Measurements from ENCODE around the gene GLIS2.

The GLIS2 gene

DNA sequence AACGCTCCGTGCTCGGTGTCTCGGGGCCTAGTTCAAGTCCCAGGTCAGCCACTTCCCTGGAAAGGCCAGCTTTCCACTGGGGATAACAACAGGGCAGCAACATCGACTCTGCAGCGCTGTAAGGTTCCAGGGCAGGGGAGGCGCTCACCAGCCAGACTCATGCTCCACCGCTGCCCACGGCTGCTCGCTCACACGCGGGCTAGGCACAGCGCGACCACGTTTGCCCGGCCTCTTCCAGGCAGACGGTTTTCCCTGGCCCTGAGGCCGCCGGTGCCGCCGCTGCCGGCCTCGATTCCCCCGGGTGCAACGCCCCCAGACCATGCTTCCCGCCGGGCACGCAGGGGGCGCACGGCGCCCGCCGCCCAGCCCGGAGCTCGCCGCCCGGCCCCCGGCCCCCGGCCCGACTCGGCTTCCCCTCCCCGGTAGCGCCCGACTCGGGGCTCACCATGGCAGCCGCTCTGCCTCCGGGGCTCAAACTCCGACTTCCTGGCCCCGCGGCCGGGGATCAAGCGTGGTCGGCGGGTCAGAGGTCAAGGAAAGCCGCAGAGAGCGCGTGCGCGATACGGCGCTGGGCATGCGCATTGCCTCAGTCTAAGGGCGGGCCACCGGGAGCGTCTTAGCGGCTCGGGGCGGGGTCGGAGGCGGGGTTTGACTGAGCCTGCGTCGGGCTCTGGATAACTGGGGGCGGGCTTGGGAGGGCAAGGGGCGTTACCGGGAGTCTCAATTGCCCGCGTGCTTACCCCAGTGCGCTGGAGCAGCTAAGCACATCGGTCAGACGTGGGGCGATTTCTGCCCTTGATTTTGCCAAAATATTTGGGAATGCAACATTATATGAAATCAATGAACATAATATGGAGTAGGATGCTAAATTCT, 35.2 kb downstream of the GLIS2 start, which contains the start of gene PAM16:
Gene PAM16 (minus strand): TSS at position 535 of the 873 bp plus-strand sequence. CDS start 87 bp downstream, at position 448.
- peak; percentile 79 to 82 for DNase-seq (ENCODE audit: low read depth in 2 of 2)

DNA sequence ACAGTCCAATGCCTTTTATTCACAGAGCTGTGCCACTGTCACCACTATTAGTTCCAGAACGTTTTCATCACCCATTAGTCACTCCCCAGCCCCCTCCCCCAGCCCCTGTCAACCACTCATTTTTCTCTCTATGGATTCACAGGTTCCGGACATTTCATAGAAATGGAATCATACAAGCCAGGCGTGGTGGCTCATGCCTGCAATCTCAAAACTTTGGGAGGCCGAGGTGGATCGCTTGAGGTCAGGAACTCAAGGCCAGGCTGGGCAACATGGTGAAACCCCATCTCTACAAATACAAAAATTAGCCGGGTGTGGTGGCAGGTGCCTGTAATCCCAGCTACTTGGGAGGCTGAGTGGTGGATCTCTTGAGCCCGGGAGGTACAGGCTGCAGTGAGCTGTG, 36.0 kb downstream of the GLIS2 start:
- peak in 1 of 2 experiments; percentile 7 for DNase-seq (ENCODE audit: low read depth in 2 of 2)

DNA sequence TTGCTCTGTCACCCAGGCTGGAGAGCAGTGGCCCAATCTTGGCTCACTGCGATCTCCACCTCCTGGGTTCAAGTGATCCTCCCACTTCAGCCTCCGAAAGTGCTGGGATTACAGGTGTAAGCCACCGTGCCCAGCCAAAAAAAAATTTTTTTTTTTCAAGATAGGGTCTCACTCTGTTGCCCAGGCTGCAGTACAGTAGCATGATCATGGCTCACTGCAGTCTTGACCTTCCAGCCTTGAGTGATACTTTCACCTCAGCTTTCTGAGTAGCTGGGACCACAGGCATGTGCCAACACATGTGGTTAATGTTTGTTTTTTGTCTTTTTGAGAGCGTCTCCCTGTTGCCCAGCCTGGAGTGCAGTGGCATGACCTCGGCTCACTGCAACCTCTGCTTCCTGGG, 37.0 kb downstream of the GLIS2 start:
- no peak for DNase-seq (ENCODE audit: low read depth in 2 of 2)

DNA sequence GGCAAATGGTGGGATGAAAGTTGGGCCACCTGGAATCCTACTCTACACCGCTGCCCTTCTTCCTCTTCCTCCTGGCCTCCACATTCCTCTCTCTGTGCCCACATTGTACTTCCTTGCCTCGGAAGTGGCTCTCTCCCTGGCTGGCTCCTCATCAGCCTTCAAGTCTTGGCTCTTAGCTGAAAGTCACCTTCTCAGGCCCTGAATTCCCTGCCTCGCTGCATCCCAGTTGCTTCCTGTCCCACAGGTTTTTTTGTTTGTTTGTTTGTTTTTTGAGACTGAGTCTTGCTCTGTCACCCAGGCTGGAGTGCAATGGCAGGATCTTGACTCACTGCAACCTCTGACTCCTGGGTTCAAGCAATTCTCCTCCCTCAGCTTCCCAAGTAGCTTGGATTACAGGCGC, 37.8 kb downstream of the GLIS2 start:
- DNase-seq (ENCODE audit: low read depth in 2 of 2): no peak

DNA sequence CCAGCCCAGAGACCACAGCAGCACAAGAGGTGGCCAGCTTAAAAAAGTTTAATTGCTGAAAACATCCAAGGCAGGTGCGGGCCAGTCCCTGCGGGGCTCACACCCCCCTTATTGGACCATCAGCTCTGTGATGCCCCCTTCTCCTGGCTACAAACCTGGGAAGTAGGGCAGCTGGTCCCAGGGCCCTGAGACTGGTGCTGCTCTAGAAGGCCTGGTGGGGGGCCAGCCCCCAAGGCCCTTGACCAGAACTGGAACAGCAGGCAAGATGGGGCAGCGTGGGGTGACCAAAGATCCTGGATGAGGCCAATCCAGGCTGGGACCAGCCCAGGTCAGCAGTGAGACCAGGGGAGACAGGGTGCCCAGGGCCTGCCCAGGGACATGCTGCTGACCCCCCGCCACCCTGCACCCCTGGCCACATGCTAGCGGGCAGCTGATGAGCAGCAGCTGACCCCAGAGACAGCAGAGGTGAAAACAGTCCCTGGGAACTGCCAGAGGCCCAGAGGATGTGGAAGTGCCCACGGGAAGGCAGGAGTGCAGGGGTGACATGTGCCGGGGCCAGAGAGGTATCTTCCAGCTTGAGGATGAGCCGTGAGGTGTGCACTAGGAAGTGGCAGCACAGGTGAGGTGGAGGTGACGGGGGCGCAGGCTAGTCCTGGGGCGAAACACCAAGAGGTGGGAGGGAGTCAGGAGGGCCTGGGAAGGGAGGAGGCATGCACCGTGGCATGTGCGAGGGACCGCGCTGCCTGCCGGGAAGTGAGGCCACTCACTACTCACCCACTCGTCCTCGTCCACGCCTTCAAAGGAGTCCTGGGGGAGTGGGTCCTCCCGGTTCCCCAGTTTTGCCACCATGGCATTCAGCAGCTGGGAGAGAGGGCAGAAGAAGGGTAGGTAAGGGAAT, 38.9 kb downstream of the GLIS2 start:
- DNase-seq (ENCODE audit: low read depth in 2 of 2): no peak

DNA sequence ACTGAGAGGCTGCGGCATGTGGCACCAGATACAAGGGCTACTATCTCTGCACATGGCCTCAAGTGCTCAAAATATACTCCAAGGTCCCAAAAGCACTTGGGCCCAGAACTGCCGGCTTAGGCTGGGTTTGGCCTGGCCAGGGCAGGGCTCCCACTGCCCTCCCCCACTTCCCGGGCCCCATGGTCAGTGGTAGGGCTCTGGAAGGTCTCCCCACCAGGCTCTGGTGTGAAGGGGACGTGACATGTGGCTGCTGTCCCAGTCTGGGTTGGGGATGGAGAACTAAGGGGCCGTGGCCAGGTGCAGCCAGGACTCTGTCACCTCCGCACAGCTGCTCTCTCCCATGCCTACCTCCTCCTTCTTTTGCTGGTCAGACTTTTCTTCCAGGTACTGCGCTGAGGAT, 41.0 kb downstream of the GLIS2 start:
- DNase-seq (ENCODE audit: low read depth in 2 of 2): no peak

DNA sequence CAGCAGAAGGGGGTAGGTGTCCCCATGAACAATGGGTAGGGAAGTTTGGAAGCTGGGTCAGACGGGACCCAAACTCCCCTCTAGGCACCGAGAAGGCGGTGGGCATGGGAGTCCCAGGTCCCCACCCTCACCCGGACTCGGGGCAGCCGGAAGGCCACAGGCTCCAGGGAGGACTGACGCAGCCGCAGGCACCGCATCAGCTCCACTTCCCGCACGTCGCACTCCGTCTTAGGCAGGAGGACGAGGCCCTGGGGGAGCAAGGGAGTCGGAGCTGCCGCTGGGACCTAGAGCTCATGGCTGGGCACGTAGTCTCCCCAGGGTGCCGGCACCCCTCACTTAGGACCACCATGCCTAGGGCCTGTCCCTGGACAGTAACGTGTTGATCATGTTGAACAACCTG, 42.4 kb downstream of the GLIS2 start:
- DNase-seq (ENCODE audit: low read depth in 2 of 2): no peak

DNA sequence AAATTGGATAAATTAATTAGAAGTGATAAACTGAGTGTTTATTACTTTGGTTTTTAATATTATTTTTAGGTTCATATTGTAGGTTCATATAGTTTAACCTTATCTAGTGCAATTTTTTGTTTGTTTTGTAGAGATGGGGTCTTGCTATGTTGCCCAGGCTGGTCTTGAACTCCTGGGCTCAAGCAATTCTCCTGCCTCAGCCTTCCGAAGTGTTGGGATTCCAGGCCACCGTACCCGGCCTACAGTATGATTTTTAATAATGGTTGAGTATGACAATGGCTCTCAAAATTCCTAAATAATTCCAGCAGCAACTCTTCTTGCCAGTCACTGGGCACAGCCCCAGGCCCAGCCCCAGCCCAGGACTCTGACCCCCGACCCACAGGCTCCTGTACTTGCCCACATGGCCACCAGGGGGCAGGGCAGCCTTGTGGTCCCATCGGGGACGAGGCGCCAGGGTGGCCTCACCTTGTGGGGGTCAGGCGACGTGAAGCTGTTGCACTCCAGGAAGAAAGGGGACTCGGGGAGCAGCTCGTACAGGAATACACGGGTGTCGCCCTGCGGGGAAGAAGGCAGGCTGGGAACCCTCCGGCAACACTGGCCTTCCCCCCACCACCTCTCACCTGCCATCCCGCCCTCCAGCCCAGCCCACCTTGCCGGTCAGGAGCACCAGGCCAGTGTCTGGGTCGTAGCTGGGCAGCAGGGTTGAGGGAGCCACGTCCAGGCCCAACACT, 43.1 kb downstream of the GLIS2 start:
- DNase-seq (ENCODE audit: low read depth in 2 of 2): no peak

DNA sequence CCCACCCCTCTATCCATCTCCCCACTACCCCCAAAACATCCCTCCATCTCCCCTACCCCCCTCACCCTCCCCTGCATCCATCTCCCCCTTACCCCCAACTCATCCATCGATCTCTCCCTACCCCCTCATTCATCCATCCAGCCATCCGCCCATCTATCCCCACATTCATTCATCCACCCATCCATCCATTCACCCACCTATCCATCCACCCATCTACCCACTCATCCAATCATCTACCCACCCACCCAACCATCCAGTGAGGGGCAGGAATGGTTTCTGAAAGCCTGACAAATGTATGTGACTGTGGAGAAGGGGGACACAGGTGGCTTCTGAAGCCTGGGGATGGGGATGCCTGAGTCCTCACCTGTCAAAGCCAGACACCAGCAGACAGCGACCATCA, 44.0 kb downstream of the GLIS2 start:
- no peak for DNase-seq (ENCODE audit: low read depth in 2 of 2)

DNA sequence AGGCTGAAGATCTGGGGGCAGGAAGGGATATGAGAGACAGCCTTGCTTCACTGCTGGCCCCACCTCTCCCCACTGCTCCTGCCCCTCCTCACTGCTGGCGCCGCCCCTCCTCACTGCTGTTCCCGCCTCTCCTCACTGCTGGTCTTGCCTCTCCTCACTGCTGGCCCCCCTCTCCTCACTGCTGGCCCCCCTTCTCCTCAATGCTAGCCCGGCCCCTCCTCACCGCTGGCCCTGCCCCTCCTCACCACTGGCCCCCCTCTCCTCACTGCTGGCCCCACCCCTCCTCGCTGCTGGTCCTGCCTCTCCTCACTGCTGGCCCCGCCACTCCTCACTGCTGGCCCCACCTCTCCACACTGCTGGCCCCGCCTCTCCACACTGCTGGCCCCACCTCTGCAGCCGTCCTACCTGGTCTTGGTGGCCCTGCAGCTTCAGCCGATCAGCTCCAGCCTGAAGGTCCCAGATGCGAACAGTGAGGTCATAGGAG, 44.7 kb downstream of the GLIS2 start:
- no peak for DNase-seq (ENCODE audit: low read depth in 2 of 2)

DNA sequence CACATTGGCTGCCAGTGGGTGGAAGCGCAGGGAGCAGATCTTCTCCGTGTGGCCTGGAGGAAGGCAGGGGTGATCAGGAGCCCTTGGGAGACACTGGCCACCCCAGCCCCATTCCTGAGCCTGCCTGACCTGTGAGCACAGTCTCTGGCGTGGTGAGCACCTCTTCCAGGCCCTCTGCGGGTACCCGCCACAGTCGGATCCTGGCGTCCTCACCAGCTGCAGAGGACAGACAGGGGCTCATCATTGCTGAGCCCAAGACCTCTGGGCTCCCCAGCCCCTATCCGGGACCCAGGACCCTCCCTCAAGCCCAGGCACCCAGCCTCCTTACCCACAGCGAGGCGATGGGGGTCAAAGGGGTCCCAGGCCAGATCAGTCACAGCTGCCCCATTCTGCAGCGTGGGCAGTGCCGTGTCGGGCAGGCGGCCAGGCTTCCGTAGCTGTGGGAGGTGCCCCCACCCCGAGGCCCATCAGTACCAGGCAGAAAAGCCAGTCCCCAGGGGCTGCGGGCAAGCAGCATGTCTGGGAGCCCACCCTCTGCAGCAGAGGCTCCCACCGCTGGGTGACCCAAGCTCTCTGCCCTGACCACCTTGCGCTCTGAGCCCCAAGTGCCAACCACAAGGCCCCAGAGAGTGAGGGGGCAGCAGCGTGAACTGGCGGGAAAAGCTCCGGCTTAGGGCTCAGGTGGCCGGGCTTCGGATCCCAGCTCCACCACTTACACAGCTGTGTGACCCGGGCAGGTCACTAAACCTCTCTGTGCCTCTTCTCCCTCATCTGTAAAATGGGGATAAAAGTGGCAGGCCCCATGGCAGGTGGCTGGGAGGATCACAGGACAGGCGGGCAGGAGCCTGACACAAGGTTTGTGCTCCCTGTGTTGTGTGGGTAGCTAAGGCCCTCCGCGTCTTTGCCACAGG, 45.4 kb downstream of the GLIS2 start:
- no peak for DNase-seq (ENCODE audit: low read depth in 2 of 2)

DNA sequence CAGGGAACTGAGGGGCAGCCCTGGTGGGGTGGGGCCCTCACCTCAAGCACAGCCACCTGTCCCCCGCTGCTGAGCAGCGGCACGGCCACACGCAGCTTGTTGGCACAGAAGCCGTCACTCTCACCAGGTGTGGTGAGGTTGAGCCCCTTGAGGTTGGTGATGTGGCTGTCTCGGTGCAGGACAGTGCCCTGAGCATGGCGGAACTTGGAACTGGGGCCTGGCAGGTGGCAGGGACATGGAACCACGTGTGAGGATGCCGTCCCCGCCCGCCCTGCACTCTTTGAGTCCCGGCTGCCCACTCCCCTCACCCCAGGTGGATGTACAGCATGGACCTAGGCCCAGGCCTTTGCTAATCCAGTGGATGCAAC, 46.1 kb downstream of the GLIS2 start:
- DNase-seq (ENCODE audit: low read depth in 2 of 2): no peak

DNA sequence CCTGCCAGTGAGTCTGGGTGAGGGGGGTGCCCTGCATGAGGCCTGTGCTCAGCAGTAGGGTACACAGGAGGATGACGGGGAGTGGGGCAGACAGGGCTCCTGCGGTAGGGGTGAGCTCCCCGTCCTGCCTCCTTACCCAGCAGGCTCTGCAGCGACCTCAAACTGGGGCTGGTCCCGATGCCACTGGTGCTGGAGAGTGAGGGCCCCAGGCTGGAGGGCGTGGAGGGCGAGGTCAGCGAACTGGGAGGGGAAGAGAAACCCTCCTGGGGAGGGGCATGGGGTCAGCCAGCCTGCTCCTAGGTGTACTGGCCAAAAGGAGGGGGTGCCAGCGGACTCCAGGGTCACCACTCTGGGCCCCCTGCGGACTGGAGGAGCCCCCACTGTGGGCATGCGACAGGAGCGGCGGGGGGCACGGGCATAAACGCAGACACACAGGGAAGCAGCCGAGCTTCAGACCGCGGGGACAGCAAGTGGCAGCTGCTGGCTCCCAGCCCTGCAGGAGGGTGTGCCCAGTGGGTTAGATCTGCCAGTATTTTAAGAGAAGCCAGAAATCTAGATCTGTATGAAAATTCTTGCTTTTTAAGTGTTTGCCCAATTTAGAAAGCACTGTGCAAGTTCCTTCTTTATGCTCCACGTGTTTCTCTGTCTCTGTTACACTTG, 46.7 kb downstream of the GLIS2 start:
- DNase-seq (ENCODE audit: low read depth in 2 of 2): no peak

DNA sequence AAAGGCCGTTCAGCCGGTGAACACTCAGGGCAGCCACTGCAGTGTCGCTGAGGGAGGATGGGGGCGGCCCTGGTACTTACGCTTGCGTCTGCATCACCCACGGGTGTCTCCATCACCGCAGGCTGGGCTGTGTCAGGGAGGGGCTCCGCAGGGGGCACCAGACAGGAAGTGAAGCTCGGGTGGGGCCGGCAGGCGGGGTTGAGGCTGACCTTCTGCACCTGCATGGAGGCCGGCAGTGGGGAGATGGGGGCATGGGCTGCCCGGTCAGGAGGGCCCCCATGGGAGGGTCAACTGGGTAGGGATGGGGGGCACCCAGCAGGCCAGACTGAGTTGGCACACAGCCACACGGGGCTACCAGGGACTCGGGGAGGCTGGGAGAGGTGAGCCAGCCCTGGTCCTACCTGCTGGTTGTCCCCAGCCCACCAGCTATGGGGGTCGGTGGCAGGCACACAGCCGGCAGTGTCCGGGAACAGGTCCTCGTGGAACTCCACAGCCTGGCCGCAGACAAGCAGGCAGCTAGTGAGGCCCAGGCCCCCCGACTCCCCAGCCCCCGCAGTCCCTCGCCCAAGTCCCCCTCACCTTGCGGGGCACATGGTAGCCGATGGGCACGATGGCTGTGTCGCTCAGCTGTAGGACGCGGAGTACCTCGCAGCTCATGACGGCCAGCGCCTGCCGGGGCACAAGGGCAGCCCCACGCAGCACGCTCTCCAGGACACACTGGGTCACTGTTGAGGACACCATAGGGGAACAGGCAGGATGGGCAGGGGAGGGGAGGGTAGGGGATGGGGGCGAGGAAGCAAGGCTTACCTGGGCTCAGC, 48.5 kb downstream of the GLIS2 start:
- DNase-seq (ENCODE audit: low read depth in 2 of 2): no peak

DNA sequence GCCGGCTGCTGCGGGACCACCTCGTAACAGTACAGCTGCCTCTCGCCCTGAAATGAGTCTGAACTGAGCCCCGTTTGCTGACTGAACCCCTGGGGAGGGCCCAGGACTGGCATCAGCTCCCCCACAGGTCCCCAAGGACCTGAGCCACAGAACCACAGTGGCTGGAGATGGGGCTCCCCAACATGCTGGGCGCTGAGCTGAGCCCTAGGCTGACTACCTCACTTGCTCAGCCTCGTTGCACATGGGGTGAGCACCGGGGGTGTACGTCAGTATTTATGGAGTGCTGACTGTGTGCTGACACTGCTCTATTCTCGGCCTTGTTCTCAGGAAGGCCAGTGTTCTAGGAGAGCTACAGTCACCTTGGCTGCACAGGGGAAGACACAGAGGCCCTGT, 49.1 kb downstream of the GLIS2 start:
- no peak for DNase-seq (ENCODE audit: low read depth in 2 of 2)

DNA sequence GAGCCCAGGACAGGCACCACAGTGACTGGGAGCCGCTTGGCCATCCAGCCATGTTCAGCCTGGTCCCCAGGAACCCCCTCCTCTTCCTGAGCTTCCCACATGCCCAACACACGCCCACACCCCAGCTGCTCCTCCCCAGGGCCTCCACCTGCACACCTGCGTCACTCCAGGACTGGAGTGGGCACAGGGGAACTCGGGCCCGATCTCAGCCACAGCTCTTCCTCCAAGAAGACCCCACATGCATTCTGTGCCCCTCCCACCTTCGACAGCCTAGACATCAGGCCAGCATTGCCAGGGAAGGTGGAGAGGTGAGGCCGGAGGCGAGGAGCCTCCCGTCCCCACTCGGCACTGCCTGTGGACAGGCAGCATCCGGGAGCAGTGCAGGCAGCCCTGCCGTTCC, 49.7 kb downstream of the GLIS2 start:
- no peak for DNase-seq (ENCODE audit: low read depth in 2 of 2)

DNA sequence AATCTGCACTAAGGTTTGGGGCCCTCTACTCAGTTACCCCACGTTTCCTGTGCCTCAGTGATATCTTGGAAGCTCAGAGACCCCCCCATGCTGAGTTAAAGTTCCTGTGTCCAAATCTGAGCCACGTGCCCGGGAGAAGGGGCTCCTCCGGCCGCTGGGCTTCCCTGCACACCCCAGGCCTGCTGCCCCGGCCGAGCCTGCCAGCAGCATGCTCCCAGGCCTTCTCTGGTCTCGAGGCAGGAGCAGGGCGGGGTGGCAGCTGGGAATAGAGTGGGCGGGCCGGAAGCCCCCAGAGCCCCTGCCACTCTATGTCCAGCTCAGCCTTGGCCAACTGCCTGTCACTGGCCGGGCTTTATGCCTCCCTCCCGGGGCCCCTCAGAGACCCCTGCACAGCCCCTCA, 50.1 kb downstream of the GLIS2 start:
- DNase-seq (ENCODE audit: low read depth in 2 of 2): no peak

DNA sequence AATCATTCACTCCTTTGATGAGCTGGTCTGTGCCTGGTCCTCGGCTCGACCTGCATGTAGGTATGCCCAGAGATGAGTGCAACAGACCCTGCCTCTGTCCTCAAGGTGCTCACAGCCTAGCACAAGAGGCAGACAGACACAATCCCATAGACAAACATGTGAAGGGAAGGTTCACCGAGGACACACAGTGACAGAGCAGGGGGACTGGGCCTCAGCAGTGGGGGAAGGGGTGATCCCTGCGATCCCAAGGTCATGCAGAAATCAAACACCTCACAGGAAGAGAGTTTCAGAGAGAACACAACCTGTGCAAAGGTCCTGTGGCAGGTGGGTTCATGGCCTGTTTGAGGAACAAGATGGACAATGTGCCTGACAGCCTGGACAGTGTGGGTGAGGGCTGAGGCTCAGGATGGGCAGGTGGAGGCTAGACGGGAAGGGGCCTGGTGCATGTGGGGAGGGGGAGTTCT, 51.6 kb downstream of the GLIS2 start:
- DNase-seq (ENCODE audit: low read depth in 2 of 2): no peak

DNA sequence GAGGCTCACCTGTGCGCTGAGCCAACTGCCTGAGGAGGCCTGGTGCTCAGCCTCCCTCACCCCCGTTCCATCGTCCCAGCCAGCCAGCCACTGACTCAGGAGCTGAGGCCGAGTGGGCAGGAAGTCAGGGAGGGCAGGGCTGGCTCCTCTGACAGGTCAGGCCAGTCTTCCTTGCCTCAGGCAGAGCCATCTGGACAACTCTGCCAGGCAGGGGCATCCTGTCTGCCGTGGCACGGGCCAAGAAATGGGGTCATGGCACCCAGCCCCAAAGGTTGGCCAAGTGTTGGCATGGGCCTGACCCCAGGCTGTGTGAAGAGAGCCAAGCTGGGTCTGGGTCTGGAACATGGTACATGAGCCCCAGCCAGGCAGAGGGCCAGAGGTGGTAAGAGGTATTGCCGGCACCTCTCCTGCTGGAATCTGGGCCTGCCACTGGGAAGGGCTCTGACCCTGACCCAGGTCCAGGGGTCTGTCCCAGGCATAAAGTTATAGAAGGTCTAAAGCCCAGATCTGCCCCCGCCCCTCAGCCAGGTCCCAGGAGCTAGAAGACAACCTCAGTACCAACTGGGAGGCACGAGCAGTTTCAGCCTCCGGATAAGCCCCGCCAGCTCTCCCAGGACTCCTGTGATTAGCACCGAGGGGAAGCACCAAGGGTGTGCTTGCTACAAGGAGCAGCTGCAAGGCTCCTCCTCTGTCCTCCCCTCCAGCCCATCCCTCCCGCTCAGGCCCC, 53.3 kb downstream of the GLIS2 start:
- no peak for DNase-seq (ENCODE audit: low read depth in 2 of 2)

Data from fibroblast of skin of left quadriceps (primary cell).